HCT116 (cell line): ENCODE results near the gene CDC42EP4. TPM values are rescaled to one million over a fixed set of nuclear protein-coding genes. Genes with fewer than 3 reads are reported as not detected.

ENCODE experiments used
- ATAC-seq: fragments of 200-7000 bp; cut with Tn5 transposase; 2 replicates; pipeline ENCODE4 v1.9.1; 2020; ENCODE audit warnings: mild to moderate bottlenecking, moderate library complexity
- BruUV-seq: library from RNA; stranded (reverse); fragments of 400-500 nt; replicated peaks from 2 replicates; lab custom pipeline; 2021; lab: Mats Ljungman, UMichigan
- CTCF ChIA-PET: fragments of 300-600 bp; sonication (Branson Sonifier 250); formaldehyde crosslinking; loops from one replicate; lab custom pipeline; 2021; ENCODE audit warnings: antibody characterized with exemption; lab: Charles Lee
- POLR2A ChIA-PET: fragments of 300-600, 350-600 bp; sonication (Branson Sonifier 250); formaldehyde crosslinking; loops from one replicate; lab custom pipeline; 2021; ENCODE audit warnings: antibody characterized with exemption; lab: Charles Lee
- RAD21 ChIA-PET, 2 experiments: fragments of 300-600 bp; sonication (Branson Sonifier 250); formaldehyde crosslinking; loops; one replicate each; lab custom pipeline; 2023; ENCODE audit warnings: low total read pairs in 2 of 2; ENCODE audit not compliant: uncharacterized antibody in 2 of 2, unreplicated experiment in 2 of 2, low non-redundant PET in 1 of 2; lab: Charles Lee
- DNase-seq: peaks from one replicate; pipeline ENCODE4 v3.0.0-alpha.2; 2010; ENCODE audit warnings: low read depth, low spot score
- H2AFZ ChIP-seq: fragments of 200-600 bp; shearing (Covaris generic), sonication (generic); 2 replicates; pipeline ENCODE4 v1.6.1; 2017; ENCODE audit warnings: low read depth, mixed run types, mixed read lengths, antibody characterized with exemption, low read length; ENCODE audit not compliant: poor library complexity, severe bottlenecking
- H3K27ac ChIP-seq: 2 replicates; pipeline ENCODE4 v1.5.1; 2012; ENCODE audit warnings: low read depth, low read length
- H3K27me3 ChIP-seq: fragments of 200-600 bp; sonication (generic); 2 replicates; pipeline ENCODE4 v1.6.1; 2016; ENCODE audit warnings: mixed run types, low read length, mixed read lengths; ENCODE audit not compliant: insufficient read depth
- H3K36me3 ChIP-seq, 2 experiments: fragments of 200-500 bp in 1 of 2; fragments of 200-600 bp in 1 of 2; sonication (Bioruptor generic) in 1 of 2; sonication (generic) in 1 of 2; 2 replicates each; pipeline versions ENCODE4 v1.5.1 to v1.6.1; 2014 to 2016; ENCODE audit warnings: low read length in 2 of 2, inconsistent platforms in 1 of 2, mixed read lengths in 1 of 2, mixed run types in 1 of 2; ENCODE audit not compliant: insufficient read depth in 2 of 2, control insufficient read depth in 1 of 2
- H3K4me1 ChIP-seq, 2 experiments: fragments of 200-600 bp in 1 of 2; sonication (generic) in 1 of 2; 2 replicates each; pipeline versions ENCODE4 v1.5.1 to v1.6.1; 2012 to 2017; ENCODE audit warnings: low read length in 2 of 2, inconsistent platforms in 1 of 2, mild to moderate bottlenecking in 1 of 2, mixed read lengths in 1 of 2, mixed run types in 1 of 2, moderate library complexity in 1 of 2; ENCODE audit not compliant: insufficient read depth in 2 of 2, control insufficient read depth in 1 of 2
- H3K4me2 ChIP-seq: fragments of 200-600 bp; sonication (generic); 2 replicates; pipeline ENCODE4 v1.6.1; 2017; ENCODE audit warnings: mixed run types, low read length, mixed read lengths
- H3K4me3 ChIP-seq, 2 experiments: fragments of 200-600 bp in 1 of 2; sonication (generic) in 1 of 2; replicated peaks in 1 of 2; 2 replicates each; pipeline ENCODE4 v1.5.1; 2011 to 2016; ENCODE audit warnings: low read length in 2 of 2, control low read depth in 1 of 2, low read depth in 1 of 2, mild to moderate bottlenecking in 1 of 2, mixed read lengths in 1 of 2, mixed run types in 1 of 2
- H3K79me2 ChIP-seq: fragments of 200-600 bp; sonication (generic); 2 replicates; pipeline ENCODE4 v1.6.1; 2017; ENCODE audit warnings: mild to moderate bottlenecking, mixed run types, low read length, moderate library complexity, mixed read lengths; ENCODE audit not compliant: insufficient read depth
- H3K9ac ChIP-seq: fragments of 200-600 bp; sonication (generic); 2 replicates; pipeline ENCODE4 v1.6.1; 2016; ENCODE audit warnings: low read length, mixed read lengths
- H3K9me2 ChIP-seq: fragments of 200-600 bp; sonication (generic), shearing (Covaris generic); 2 replicates; pipeline ENCODE4 v1.6.1; 2017; ENCODE audit warnings: mixed run types, mild to moderate bottlenecking, moderate library complexity; ENCODE audit not compliant: insufficient read depth
- H3K9me3 ChIP-seq, 2 experiments: fragments of 200-500 bp in 1 of 2; fragments of 200-600 bp in 1 of 2; sonication (Bioruptor generic) in 1 of 2; sonication (generic) in 1 of 2; 2 replicates each; pipeline ENCODE4 v1.6.1; 2014 to 2017; ENCODE audit warnings: low read length in 2 of 2, mixed read lengths in 2 of 2, inconsistent platforms in 1 of 2, low read depth in 1 of 2, mild to moderate bottlenecking in 1 of 2, mixed run types in 1 of 2, moderate library complexity in 1 of 2; ENCODE audit not compliant: control insufficient read depth in 1 of 2, insufficient read depth in 1 of 2
- H4K20me1 ChIP-seq: fragments of 200-600 bp; sonication (generic), shearing (Covaris generic); 2 replicates; pipeline ENCODE4 v1.6.1; 2017; ENCODE audit warnings: mixed run types, mild to moderate bottlenecking, moderate library complexity; ENCODE audit not compliant: insufficient read depth
- CBX3 ChIP-seq: IDR thresholded peaks from 2 replicates; pipeline ENCODE4 v1.6.1; 2012; ENCODE audit warnings: low read depth
- CEBPB ChIP-seq: IDR thresholded peaks from 2 replicates; pipeline ENCODE4 v1.6.1; 2012; ENCODE audit warnings: low read depth
- CTCF ChIP-seq, 3 experiments: fragments of 200-600 bp in 1 of 3; sonication (generic) in 1 of 3; IDR thresholded peaks in 2 of 3; conservative IDR thresholded peaks in 1 of 3; 2 replicates each; pipeline ENCODE4 v1.5.1; 2012 to 2017; ENCODE audit warnings: low read depth in 2 of 3, low read length in 2 of 3, antibody characterized with exemption in 1 of 3, borderline replicate concordance in 1 of 3, control low read depth in 1 of 3, mild to moderate bottlenecking in 1 of 3, mixed read lengths in 1 of 3, mixed run types in 1 of 3, moderate library complexity in 1 of 3; ENCODE audit not compliant: insufficient read depth in 1 of 3
- ELF1 ChIP-seq: IDR thresholded peaks from 2 replicates; pipeline ENCODE4 v1.6.1; 2012; ENCODE audit warnings: low read depth, borderline replicate concordance
- EZH2phosphoT487 ChIP-seq: fragments of 200-600 bp; IDR thresholded peaks from 2 replicates; pipeline ENCODE4 v1.6.1; 2018; ENCODE audit warnings: antibody characterized with exemption, borderline replicate concordance
- JUND ChIP-seq: IDR thresholded peaks from 2 replicates; pipeline ENCODE4 v1.6.1; 2012
- RAD21 ChIP-seq: IDR thresholded peaks from 2 replicates; pipeline ENCODE4 v1.6.1; 2012; ENCODE audit warnings: low read depth, mild to moderate bottlenecking
- REST ChIP-seq: IDR thresholded peaks from 2 replicates; pipeline ENCODE4 v1.6.1; 2012; ENCODE audit warnings: low read depth
- SIN3A ChIP-seq: IDR thresholded peaks from 2 replicates; pipeline ENCODE4 v1.6.1; 2012; ENCODE audit warnings: low read depth
- SP1 ChIP-seq: IDR thresholded peaks from 2 replicates; pipeline ENCODE4 v1.6.1; 2012; ENCODE audit warnings: low read depth
- SRF ChIP-seq: IDR thresholded peaks from 2 replicates; pipeline ENCODE4 v1.6.1; 2012; ENCODE audit warnings: low read depth
- TCF7L2 ChIP-seq: IDR thresholded peaks from 2 replicates; pipeline ENCODE4 v1.7.0; 2011; ENCODE audit warnings: borderline replicate concordance, inconsistent platforms; ENCODE audit not compliant: insufficient read depth, insufficient read length; ENCODE audit errors: extremely low read depth
- YY1 ChIP-seq: IDR thresholded peaks from 2 replicates; pipeline ENCODE4 v1.6.1; 2011; ENCODE audit warnings: low read length, low read depth, moderate library complexity, mild to moderate bottlenecking; ENCODE audit not compliant: insufficient replicate concordance; ENCODE audit errors: extremely low read depth
- ZBTB33 ChIP-seq: IDR thresholded peaks from 2 replicates; pipeline ENCODE4 v1.6.1; 2011; ENCODE audit warnings: mild to moderate bottlenecking, low read length, moderate library complexity; ENCODE audit not compliant: insufficient replicate concordance; ENCODE audit errors: extremely low read depth
- ZNF274 ChIP-seq: fragments of 200-500 bp; sonication (Bioruptor generic); IDR thresholded peaks from 2 replicates; pipeline ENCODE4 v1.6.1; 2014; ENCODE audit warnings: mild to moderate bottlenecking, low read depth, low read length, inconsistent platforms
- intact Hi-C: fragments of 100-400 bp; cut with micrococcal nuclease; formaldehyde crosslinking; loops from 2 replicates; pipeline ENCODE4 v1.10.0; 2022
- total RNA-seq: library from RNA; stranded (reverse); gene quantifications from one replicate; pipeline ENCODE4 v1.2.1, GENCODE V29; 2021; ENCODE audit not compliant: unreplicated experiment

CDC42EP4 gene
- total RNA-seq, 1 experiment from 2014 or later: 54.9 TPM

GRCh38 chr17:73251871-73252270 lies 59.9 kb downstream of the CDC42EP4 start:
- ChIA-PET CTCF (interaction anchor here (1.0 to 8.1 kb wide), 2 partner anchors 118 kb away, joined by 3 to 180 read pairs; no protein-coding TSS in a partner anchor), RAD21 (no interaction called here), POLR2A (interaction anchor here (0.6 kb wide), 1 partner anchor 14 kb away, joined by 3 read pairs; no protein-coding TSS in a partner anchor)
- Histone ChIP-seq H3K79me2 (no peaks in the 10 kb centered on the region), H2AFZ (no peak overlapping the region), H3K4me3 (no peak overlapping the region), H3K9me3 (no peaks in the 10 kb centered on the region), H3K27me3 (no peaks in the 10 kb centered on the region), H3K9me2 (no peaks in the 10 kb centered on the region), H3K27ac (no peak overlapping the region), H3K36me3 (peaks cover 2 to 6% of the 10 kb centered on the region in 2 experiments; a peak in 2 of 4 replicates), H4K20me1 (no peaks in the 10 kb centered on the region), H3K9ac (no peak overlapping the region), H3K4me1 (no peaks in the 10 kb centered on the region), H3K4me2 (no peak overlapping the region)
- BruUV-seq: no TSS peak
- intact Hi-C loops: loop anchor here (10.0 kb wide), 2 partner anchors 533 to 923 kb away; no protein-coding TSS in a partner anchor
- TF ChIP-seq JUND: no peak
- TF ChIP-seq SIN3A: no peak
- no peak for TF ChIP-seq REST
- no peak for TF ChIP-seq SRF
- TF ChIP-seq ELF1: no peak
- TF ChIP-seq TCF7L2: no peak
- TF ChIP-seq ZBTB33: no peak
- TF ChIP-seq CTCF (IDR thresholded peaks at IDR 0.05 in 2 of 3, conservative IDR thresholded peaks at IDR 0.05 in 1 of 3; ENCODE audit: borderline replicate concordance in 1 of 3, insufficient read depth in 1 of 3, low read depth in 2 of 3, low read length in 2 of 3): no peak
- no peak for TF ChIP-seq RAD21
- no peak for TF ChIP-seq CBX3
- no peak for TF ChIP-seq ZNF274
- TF ChIP-seq CEBPB: no peak
- TF ChIP-seq YY1: no peak
- TF ChIP-seq SP1: no peak
- TF ChIP-seq EZH2phosphoT487: no peak
- no peak for DNase-seq
- no peak for ATAC-seq
